IMR-90 (cell line): ENCODE results near the gene HOXB8. TPM values are rescaled to one million over a fixed set of nuclear protein-coding genes. Genes with fewer than 3 reads are reported as not detected.
A peak's percentile ranks its signal among the peaks of the same experiment; 100 is the strongest.

ENCODE experiments used
- ATAC-seq: fragments of 200-7000 bp; cut with Tn5 transposase; 2 replicates; pipeline ENCODE4 v1.9.1; 2020; ENCODE audit warnings: low read depth, mild to moderate bottlenecking, moderate library complexity
- BruUV-seq: library from RNA; stranded (reverse); fragments of 400-500 nt; replicated peaks from 2 replicates; lab custom pipeline; 2021; lab: Mats Ljungman, UMichigan
- CTCF ChIA-PET: fragments of 300-600 bp; formaldehyde crosslinking; extraction: SDS; loops from one replicate; lab custom pipeline; 2021; ENCODE audit warnings: antibody characterized with exemption; lab: Yijun Ruan, JAX
- POLR2A ChIA-PET: fragments of 300-600 bp; sonication (Branson Sonifier 250); formaldehyde crosslinking; loops from one replicate; lab custom pipeline; 2022; ENCODE audit warnings: antibody characterized with exemption; ENCODE audit not compliant: unreplicated experiment; lab: Charles Lee
- DNase-seq: peaks from one replicate; pipeline ENCODE4 v3.0.0; 2013
- H2AFZ ChIP-seq: replicated peaks from 2 replicates; pipeline ENCODE3; 2013; ENCODE audit warnings: low read length, mild to moderate bottlenecking; ENCODE audit not compliant: poor library complexity
- H2AK5ac ChIP-seq: 2 replicates; pipeline ENCODE4 v1.6.1; 2013; ENCODE audit warnings: low read depth, low read length, inconsistent platforms
- H2AK9ac ChIP-seq: replicated peaks from 2 replicates; pipeline ENCODE3; 2013; ENCODE audit warnings: mild to moderate bottlenecking, low read depth, low read length, moderate library complexity; ENCODE audit not compliant: poor library complexity
- H2BK120ac ChIP-seq: 2 replicates; pipeline ENCODE4 v1.6.1; 2013; ENCODE audit warnings: low read depth, low read length, inconsistent platforms
- H2BK15ac ChIP-seq: 3 replicates; pipeline ENCODE4 v1.6.1; 2013; ENCODE audit warnings: low read depth, low read length, inconsistent platforms
- H2BK20ac ChIP-seq: 2 replicates; pipeline ENCODE4 v1.6.1; 2013; ENCODE audit warnings: low read depth, mild to moderate bottlenecking, inconsistent platforms, low read length, moderate library complexity
- H2BK5ac ChIP-seq: 2 replicates; pipeline ENCODE4 v1.6.1; 2013; ENCODE audit warnings: mild to moderate bottlenecking, low read depth, low read length, inconsistent platforms; ENCODE audit not compliant: poor library complexity, severe bottlenecking
- H3K14ac ChIP-seq: replicated peaks from 2 replicates; pipeline ENCODE4 v1.6.1; 2013; ENCODE audit warnings: low read depth, low read length, inconsistent platforms
- H3K18ac ChIP-seq: 2 replicates; pipeline ENCODE4 v1.6.1; 2013; ENCODE audit warnings: low read depth, low read length, control low read depth
- H3K23ac ChIP-seq: 2 replicates; pipeline ENCODE4 v1.6.1; 2013; ENCODE audit warnings: low read depth, low read length, inconsistent platforms
- H3K27ac ChIP-seq: 2 replicates; pipeline ENCODE4 v1.5.1; 2013; ENCODE audit warnings: mild to moderate bottlenecking, control low read depth, low read length; ENCODE audit not compliant: insufficient read depth
- H3K27me3 ChIP-seq: 2 replicates; pipeline ENCODE4 v1.6.1; 2013; ENCODE audit warnings: low read length; ENCODE audit not compliant: control insufficient read depth, insufficient read depth
- H3K36me3 ChIP-seq: 2 replicates; pipeline ENCODE4 v1.6.1; 2013; ENCODE audit warnings: low read length, mixed read lengths; ENCODE audit not compliant: control insufficient read depth, insufficient read depth
- H3K4ac ChIP-seq: 2 replicates; pipeline ENCODE4 v1.6.1; 2013; ENCODE audit warnings: low read depth, low read length, inconsistent platforms
- H3K4me1 ChIP-seq: 2 replicates; pipeline ENCODE4 v1.6.1; 2013; ENCODE audit warnings: low read length, mixed read lengths; ENCODE audit not compliant: control insufficient read depth, insufficient read depth
- H3K4me2 ChIP-seq: 2 replicates; pipeline ENCODE4 v1.6.1; 2013; ENCODE audit warnings: low read depth, mild to moderate bottlenecking, control low read depth, low read length, moderate library complexity
- H3K4me3 ChIP-seq: 2 replicates; pipeline ENCODE4 v1.5.1; 2013; ENCODE audit warnings: low read depth, mild to moderate bottlenecking, control low read depth, low read length, moderate library complexity; ENCODE audit not compliant: insufficient read depth
- H3K56ac ChIP-seq: 2 replicates; pipeline ENCODE4 v1.6.1; 2013; ENCODE audit warnings: low read length, inconsistent platforms; ENCODE audit not compliant: insufficient read depth; ENCODE audit errors: extremely low read depth
- H3K79me1 ChIP-seq, 2 experiments: 2 replicates each; pipeline ENCODE4 v1.6.1; 2013; ENCODE audit warnings: low read length in 2 of 2, inconsistent platforms in 1 of 2, low read depth in 1 of 2
- H3K9ac ChIP-seq: 2 replicates; pipeline ENCODE4 v1.6.1; 2013; ENCODE audit warnings: low read depth, low read length, control low read depth
- H3K9me1 ChIP-seq: 2 replicates; pipeline ENCODE4 v1.6.1; 2013; ENCODE audit warnings: low read length, inconsistent platforms; ENCODE audit not compliant: insufficient read depth
- H3K9me3 ChIP-seq: 2 replicates; pipeline ENCODE4 v1.6.1; 2013; ENCODE audit warnings: low read length; ENCODE audit not compliant: control insufficient read depth, insufficient read depth
- H4K20me1 ChIP-seq: 2 replicates; pipeline ENCODE4 v1.6.1; 2013; ENCODE audit warnings: low read length, inconsistent platforms; ENCODE audit not compliant: insufficient read depth
- H4K5ac ChIP-seq: 2 replicates; pipeline ENCODE4 v1.6.1; 2013; ENCODE audit warnings: mild to moderate bottlenecking, low read depth, low read length, control low read depth
- H4K8ac ChIP-seq, 2 experiments: 2 replicates each; pipeline ENCODE4 v1.6.1; 2013; ENCODE audit warnings: low read depth in 2 of 2, low read length in 2 of 2, control low read depth in 1 of 2, inconsistent platforms in 1 of 2
- H4K91ac ChIP-seq: 2 replicates; pipeline ENCODE4 v1.6.1; 2013; ENCODE audit warnings: low read depth, low read length, inconsistent platforms; ENCODE audit not compliant: insufficient read depth
- BHLHE40 ChIP-seq: fragments of 150-350 bp; IDR thresholded peaks from 2 replicates; pipeline ENCODE4 v1.6.1; 2016; ENCODE audit warnings: mild to moderate bottlenecking, low read depth, low read length
- CEBPB ChIP-seq: IDR thresholded peaks from 2 replicates; pipeline ENCODE4 v1.6.1; 2012; ENCODE audit warnings: low read depth, low read length, improper control_type of control experiment
- CHD1 ChIP-seq: IDR thresholded peaks from 2 replicates; pipeline ENCODE4 v1.6.1; 2012; ENCODE audit warnings: low read depth, low read length, improper control_type of control experiment
- ELK1 ChIP-seq: fragments of 150-350 bp; IDR thresholded peaks from 2 replicates; pipeline ENCODE4 v1.6.1; 2016; ENCODE audit warnings: low read depth, mild to moderate bottlenecking, low read length, moderate library complexity, borderline replicate concordance
- FOS ChIP-seq: fragments of 150-350 bp; IDR thresholded peaks from 2 replicates; pipeline ENCODE4 v1.6.1; 2016; ENCODE audit warnings: low read depth, low read length
- MAFK ChIP-seq: IDR thresholded peaks from 2 replicates; pipeline ENCODE4 v1.6.1; 2012; ENCODE audit warnings: low read depth, low read length, improper control_type of control experiment
- MXI1 ChIP-seq: IDR thresholded peaks from 2 replicates; pipeline ENCODE4 v1.6.1; 2012; ENCODE audit warnings: low read depth, mild to moderate bottlenecking, low read length, moderate library complexity, borderline replicate concordance
- NFE2L2 ChIP-seq: fragments of 150-350 bp; IDR thresholded peaks from 2 replicates; pipeline ENCODE4 v1.6.1; 2016; ENCODE audit warnings: low read depth, mild to moderate bottlenecking, low read length
- RFX5 ChIP-seq: IDR thresholded peaks from 2 replicates; pipeline ENCODE4 v1.8.0; 2012; ENCODE audit warnings: low read depth, mild to moderate bottlenecking, low read length, moderate library complexity
- SMC3 ChIP-seq: fragments of 150-350 bp; IDR thresholded peaks from 2 replicates; pipeline ENCODE4 v1.6.1; 2016; ENCODE audit warnings: low read depth, mild to moderate bottlenecking, antibody characterized with exemption, low read length, moderate library complexity
- USF2 ChIP-seq: fragments of 150-350 bp; IDR thresholded peaks from 2 replicates; pipeline ENCODE4 v1.6.1; 2017; ENCODE audit warnings: mild to moderate bottlenecking, antibody characterized with exemption, low read length, low read depth
- WGBS, 2 experiments: methylation state at CpG; one replicate each; pipeline versions ENCODE4 v1.1.5 to v1.1.7; 2013; ENCODE audit warnings: missing lambda C conversion rate in 2 of 2; ENCODE audit not compliant: insufficient read length in 1 of 2; ENCODE audit errors: extremely low coverage in 2 of 2; 5-methylcytosine and 5-hydroxymethylcytosine counted together
- dilution Hi-C: fragments of 300-500 bp; cut with HindIII; formaldehyde crosslinking; loops from one replicate; pipeline ENCODE4 v1.14.3; 2018; ENCODE audit warnings: low sequenced_read_pairs; ENCODE audit not compliant: unreplicated experiment
- in situ Hi-C: fragments of 300-500 bp; cut with MboI; formaldehyde crosslinking; loops from 3 replicates; pipeline ENCODE4 v1.14.3; 2019; ENCODE audit warnings: low sequenced_read_pairs, inconsistent platforms, mixed read lengths
- intact Hi-C: fragments of 100-400 bp; cut with micrococcal nuclease; formaldehyde crosslinking; loops from 2 replicates; pipeline ENCODE4 v1.10.0; 2022
- polyA plus RNA-seq, 3 experiments: library from polyadenylated mRNA; depleted of rRNA; stranded (reverse); fragments of >200 nt; gene quantifications; 2 replicates each; pipeline ENCODE4 v1.2.3, GENCODE V29; 2012; ENCODE audit warnings: low replicate concordance in 1 of 3
- total RNA-seq: library from RNA; depleted of rRNA; stranded (reverse); fragments of >200 nt; gene quantifications from 2 replicates; pipeline ENCODE4 v1.2.3, GENCODE V29; 2012
- TF ChIP-seq, protein P1 (sequence below): conservative IDR thresholded peaks from 2 replicates; pipeline ENCODE4 v1.5.1; 2012; ENCODE audit warnings: mild to moderate bottlenecking, low read depth, low read length, improper control_type of control experiment

The HOXB8 gene
- total and polyA plus RNA-seq, 2 of the 4 experiments (the other 2 are of a cell fraction), result 0.54 to 5.3 TPM

GRCh38 chr17:48592577-48592976, 22.5 kb downstream of the HOXB8 start:
- ATAC-seq, result no peak
- Histone ChIP-seq H3K27me3 (no peaks in the 10 kb centered on the region), H3K4me3 (peak overlapping the region; percentile 91), H3K14ac (peak overlapping the region; percentile 98), H3K56ac (peak overlapping the region; percentile 100), H3K4me1 (peaks cover 9% of the 10 kb centered on the region), H4K91ac (peak overlapping the region; percentile 99), H3K9me3 (no peaks in the 10 kb centered on the region), H2BK5ac (peak overlapping the region; percentile 99), H3K27ac (peak overlapping the region; percentile 99), H2AK9ac (peak overlapping the region; percentile 29), H3K4ac (peak overlapping the region; percentile 95), H4K5ac (peak overlapping the region; percentile 50; the same call in 1 of the 2 replicates), H3K9ac (peak overlapping the region; percentile 100), H2BK20ac (0 out of 2 replicates have a peak overlapping the region, but pooled peaks have one; percentile 52), H3K79me1 (no peaks in the 10 kb centered on the region), H3K36me3 (peaks cover 18% of the 10 kb centered on the region; the same call in 1 of the 2 replicates), H2AFZ (no peak overlapping the region), H3K18ac (peak overlapping the region; percentile 73), H3K9me1 (no peaks in the 10 kb centered on the region), H2BK120ac (peak overlapping the region; percentile 93), H4K8ac (peak overlapping the region; percentile 78 to 99), H4K20me1 (peaks cover 7% of the 10 kb centered on the region; the same call in 1 of the 2 replicates), H3K4me2 (peak overlapping the region; percentile 81), H2BK15ac (peak overlapping the region; percentile 77; the same call in 2 of the 3 replicates), H3K23ac (peak overlapping the region; percentile 99), H2AK5ac (peak overlapping the region; percentile 82)
- POLR2A ChIA-PET, result interaction anchor here (0.6 to 3.1 kb wide), 9 partner anchors 10 to 257 kb away, joined by 3 to 14 read pairs (median 4); no protein-coding TSS in a partner anchor
- TF ChIP-seq, protein P1, sequence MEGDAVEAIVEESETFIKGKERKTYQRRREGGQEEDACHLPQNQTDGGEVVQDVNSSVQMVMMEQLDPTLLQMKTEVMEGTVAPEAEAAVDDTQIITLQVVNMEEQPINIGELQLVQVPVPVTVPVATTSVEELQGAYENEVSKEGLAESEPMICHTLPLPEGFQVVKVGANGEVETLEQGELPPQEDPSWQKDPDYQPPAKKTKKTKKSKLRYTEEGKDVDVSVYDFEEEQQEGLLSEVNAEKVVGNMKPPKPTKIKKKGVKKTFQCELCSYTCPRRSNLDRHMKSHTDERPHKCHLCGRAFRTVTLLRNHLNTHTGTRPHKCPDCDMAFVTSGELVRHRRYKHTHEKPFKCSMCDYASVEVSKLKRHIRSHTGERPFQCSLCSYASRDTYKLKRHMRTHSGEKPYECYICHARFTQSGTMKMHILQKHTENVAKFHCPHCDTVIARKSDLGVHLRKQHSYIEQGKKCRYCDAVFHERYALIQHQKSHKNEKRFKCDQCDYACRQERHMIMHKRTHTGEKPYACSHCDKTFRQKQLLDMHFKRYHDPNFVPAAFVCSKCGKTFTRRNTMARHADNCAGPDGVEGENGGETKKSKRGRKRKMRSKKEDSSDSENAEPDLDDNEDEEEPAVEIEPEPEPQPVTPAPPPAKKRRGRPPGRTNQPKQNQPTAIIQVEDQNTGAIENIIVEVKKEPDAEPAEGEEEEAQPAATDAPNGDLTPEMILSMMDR, result no peak
- TF ChIP-seq CHD1, result no peak
- no peak for TF ChIP-seq RFX5
- no peak for TF ChIP-seq MXI1
- no peak for TF ChIP-seq CEBPB
- TF ChIP-seq MAFK, result no peak
- no peak for TF ChIP-seq SMC3
- no peak for TF ChIP-seq ELK1
- TF ChIP-seq BHLHE40, result no peak
- TF ChIP-seq FOS, result no peak
- TF ChIP-seq NFE2L2, result no peak
- no peak for TF ChIP-seq USF2
- DNase-seq, result peak; percentile 10
- no TSS peak for BruUV-seq
- 0% methylated on average over 2 of the region's 14 CpGs; no CpG with 5 or more reads in 1 of the 2 experiments for WGBS, 2 experiments
- in situ Hi-C loops, result loop anchor here (10.0 kb wide), 1 partner anchor 568 kb away; no protein-coding TSS in a partner anchor
- dilution Hi-C loops, result no loop called here
- intact Hi-C loops, result loop anchor here (2.0 kb wide), 1 partner anchor 22 kb away; no protein-coding TSS in a partner anchor
- CTCF ChIA-PET, result interaction anchor here (0.6 to 1.8 kb wide), 8 partner anchors 10 to 257 kb away, joined by 3 to 6 read pairs (median 4); no protein-coding TSS in a partner anchor
